ENCODE measurements around the gene CDC42EP5. TPM values are rescaled to one million over a fixed set of nuclear protein-coding genes. Genes with fewer than 3 reads are reported as not detected.
"Not testable (repeated sequence)": the region's sequence is repeated elsewhere in the genome, so short reads cannot be mapped to it uniquely, and the experiment has no call there.

The CDC42EP5 gene
- total and polyA plus RNA-seq, 10 of the 15 experiments (the other 5 are each of a cell fraction or from before 2014, with no cell fraction given), result 0.42 to 1.8 (median 1.4) TPM; not detected in 6

DNA sequence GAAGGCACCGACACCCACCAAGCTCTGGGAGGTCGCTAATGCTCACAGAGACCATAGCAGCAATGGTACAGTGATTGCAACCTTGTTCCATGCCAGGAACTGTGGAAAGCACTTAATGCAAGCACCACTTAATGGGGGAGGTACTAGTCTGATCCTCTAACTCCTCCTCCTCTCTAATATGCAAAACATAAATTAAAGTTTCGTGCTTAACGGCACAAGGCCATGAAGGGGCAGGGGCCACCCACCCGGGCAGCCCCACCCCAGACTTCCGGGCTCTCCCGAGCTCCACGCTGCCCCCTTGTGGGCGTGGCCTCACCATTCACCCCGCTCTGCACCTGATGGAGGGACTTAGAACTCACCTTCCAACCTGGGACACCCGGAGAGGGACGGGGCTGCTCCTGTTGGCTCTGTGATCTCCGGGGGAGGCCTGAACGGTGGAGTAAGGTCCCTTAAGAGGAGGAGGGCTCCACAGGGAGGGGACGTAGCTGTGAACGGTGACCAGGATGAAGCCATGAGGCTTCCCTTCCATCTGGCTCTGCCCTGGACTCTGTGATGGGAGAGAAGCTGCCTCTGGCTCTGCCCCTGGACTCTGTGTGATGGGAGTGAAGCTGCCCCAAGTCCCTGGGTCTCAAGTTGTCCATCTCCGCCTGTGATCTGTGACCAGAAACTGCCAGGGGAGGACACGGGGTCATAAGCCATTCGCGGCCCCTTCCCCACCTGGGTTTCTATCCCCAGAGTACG is 36.3 kb upstream of the CDC42EP5 start:
- H3K79me2 ChIP-seq (ENCODE audit: control insufficient read depth, insufficient read depth, low read length); POLR2A ChIA-PET; H3K27ac ChIP-seq (ENCODE audit: control insufficient read depth, insufficient read depth); H3K4me2 ChIP-seq (ENCODE audit: control insufficient read depth, insufficient read depth); H4K20me1 ChIP-seq (ENCODE audit: control insufficient read depth, insufficient read depth); intact Hi-C loops (cut with micrococcal nuclease; ENCODE audit: unreplicated experiment); H3K36me3 ChIP-seq (ENCODE audit: control insufficient read depth in 2 of 2, insufficient read depth in 2 of 2, low read length in 1 of 2); H3K9me3 ChIP-seq (replicated peaks; ENCODE audit: control insufficient read depth, insufficient read depth, low read length); RAD21 ChIA-PET (ENCODE audit: unreplicated experiment); H3K4me1 ChIP-seq (ENCODE audit: control insufficient read depth, insufficient read depth, low read length); BruUV-seq (replicated peaks); in situ Hi-C loops (cut with MboI); H2AFZ ChIP-seq (ENCODE audit: control insufficient read depth, low read depth, low read length); H3K27me3 ChIP-seq (replicated peaks in 1 of 2; ENCODE audit: control insufficient read depth in 2 of 2, insufficient read depth in 2 of 2, low read length in 1 of 2); DNase-seq (ENCODE audit: low read depth, low spot score); SMC1A ChIA-PET (ENCODE audit: uncharacterized antibody, unreplicated experiment); H3K4me3 ChIP-seq; H3K9ac ChIP-seq (ENCODE audit: control insufficient read depth, insufficient read depth, low read length): not testable (repeated sequence)
- 46% methylated on average over 9 of the region's 21 CpGs for WGBS (ENCODE audit: insufficient coverage, insufficient replicate concordance, low lambda C conversion rate, missing lambda C conversion rate)
- peak; percentile 96 for FAIRE-seq
- CTCF ChIA-PET, result interaction anchor here (0.7 kb wide), 1 partner anchor 14 kb away, joined by 3 read pairs; no protein-coding TSS in a partner anchor
- ATAC-seq, result peak; percentile 88

DNA sequence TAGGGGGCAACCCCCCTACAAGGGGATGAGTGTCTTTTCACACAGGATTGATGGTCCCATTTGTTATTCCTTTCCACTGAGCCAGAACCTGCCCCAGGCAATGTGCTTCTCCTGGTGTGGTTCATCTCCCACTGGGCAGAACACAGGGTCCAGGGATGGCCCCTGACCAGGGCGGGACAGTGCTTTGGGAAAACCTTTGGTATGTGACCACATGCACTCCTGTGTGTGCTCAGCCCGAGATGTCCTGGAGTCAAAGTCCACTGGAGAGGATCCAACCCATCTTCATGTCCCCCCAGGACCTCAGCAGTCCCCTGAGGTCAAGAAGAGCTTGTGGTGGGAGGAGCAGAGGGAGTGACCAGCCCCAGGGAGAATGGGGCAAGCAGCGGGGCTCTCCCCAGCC is 35.4 kb upstream of the CDC42EP5 start:
- H4K20me1 ChIP-seq (ENCODE audit: control insufficient read depth, insufficient read depth); H3K4me2 ChIP-seq (ENCODE audit: control insufficient read depth, insufficient read depth); BruUV-seq (replicated peaks); SMC1A ChIA-PET (ENCODE audit: uncharacterized antibody, unreplicated experiment); H3K79me2 ChIP-seq (ENCODE audit: control insufficient read depth, insufficient read depth, low read length); H3K36me3 ChIP-seq (ENCODE audit: control insufficient read depth in 2 of 2, insufficient read depth in 2 of 2, low read length in 1 of 2); H3K27me3 ChIP-seq (replicated peaks in 1 of 2; ENCODE audit: control insufficient read depth in 2 of 2, insufficient read depth in 2 of 2, low read length in 1 of 2); H3K9ac ChIP-seq (ENCODE audit: control insufficient read depth, insufficient read depth, low read length); DNase-seq (ENCODE audit: low read depth, low spot score); H3K4me1 ChIP-seq (ENCODE audit: control insufficient read depth, insufficient read depth, low read length); H2AFZ ChIP-seq (ENCODE audit: control insufficient read depth, low read depth, low read length); intact Hi-C loops (cut with micrococcal nuclease; ENCODE audit: unreplicated experiment); RAD21 ChIA-PET (ENCODE audit: unreplicated experiment); H3K9me3 ChIP-seq (replicated peaks; ENCODE audit: control insufficient read depth, insufficient read depth, low read length); H3K4me3 ChIP-seq; FAIRE-seq; ATAC-seq; in situ Hi-C loops (cut with MboI); POLR2A ChIA-PET; H3K27ac ChIP-seq (ENCODE audit: control insufficient read depth, insufficient read depth): not testable (repeated sequence)
- CTCF ChIA-PET, result interaction anchor here (1.2 kb wide), 1 partner anchor 166 kb away, joined by 3 read pairs; no protein-coding TSS in a partner anchor
- WGBS (ENCODE audit: insufficient coverage, insufficient replicate concordance, low lambda C conversion rate, missing lambda C conversion rate), result 25% methylated on average over 2 of the region's 3 CpGs

Data from GM12878 (cell line).